BE2C (cell line): ENCODE data around the gene GATAD2A.

Source experiments
- DNase-seq: peaks from one replicate; pipeline ENCODE4 v3.0.0-alpha.2; 2020
- H3K27me3 ChIP-seq: fragments of 250-450 bp; sonication (Bioruptor Pico); 2 replicates; pipeline ENCODE4 v1.5.1; 2020; ENCODE audit warnings: mild to moderate bottlenecking
- H3K36me3 ChIP-seq: fragments of 250-450 bp; sonication (Bioruptor Pico); 2 replicates; pipeline ENCODE4 v1.5.1; 2020; ENCODE audit warnings: mild to moderate bottlenecking
- H3K4me1 ChIP-seq: fragments of 250-450 bp; sonication (Bioruptor Pico); 2 replicates; pipeline ENCODE4 v1.5.1; 2020
- H3K4me3 ChIP-seq: 2 replicates; pipeline ENCODE4 v1.5.1; 2011; ENCODE audit warnings: low read depth, low read length
- H3K9me3 ChIP-seq: fragments of 250-450 bp; sonication (Bioruptor Pico); 2 replicates; pipeline ENCODE4 v1.5.1; 2020
- TF ChIP-seq, protein P1 (sequence below): IDR thresholded peaks from 2 replicates; pipeline ENCODE4 v1.5.1; 2012; ENCODE audit warnings: mild to moderate bottlenecking, low read depth, low read length

The GATAD2A gene

DNA sequence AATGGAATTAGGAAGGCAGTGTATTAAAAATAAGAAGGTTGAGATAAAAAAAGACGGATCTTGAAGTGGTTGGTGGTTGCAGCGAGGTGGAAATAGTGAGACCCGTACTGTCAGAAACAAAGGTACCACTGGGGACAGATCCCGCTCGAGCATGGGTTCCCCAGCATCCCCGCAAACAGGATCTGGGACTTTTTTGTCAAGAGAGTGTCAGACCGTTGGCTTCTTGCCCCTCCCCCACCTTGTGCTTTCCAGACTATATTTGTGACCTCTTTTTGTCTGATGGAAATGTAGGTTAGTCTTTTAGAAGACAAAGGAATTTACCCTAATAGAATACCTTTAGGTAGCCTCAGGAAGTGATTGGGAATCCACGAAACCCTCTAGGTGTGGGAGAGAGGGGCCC lies 4.2 kb downstream of the GATAD2A start:
- Histone ChIP-seq H3K4me1 (no peaks in the 10 kb centered on the region; the same call in 1 of the 2 replicates), H3K9me3 (no peaks in the 10 kb centered on the region), H3K36me3 (no peaks in the 10 kb centered on the region), H3K27me3 (no peaks in the 10 kb centered on the region), H3K4me3 (no peak overlapping the region)
- TF ChIP-seq, protein P1, sequence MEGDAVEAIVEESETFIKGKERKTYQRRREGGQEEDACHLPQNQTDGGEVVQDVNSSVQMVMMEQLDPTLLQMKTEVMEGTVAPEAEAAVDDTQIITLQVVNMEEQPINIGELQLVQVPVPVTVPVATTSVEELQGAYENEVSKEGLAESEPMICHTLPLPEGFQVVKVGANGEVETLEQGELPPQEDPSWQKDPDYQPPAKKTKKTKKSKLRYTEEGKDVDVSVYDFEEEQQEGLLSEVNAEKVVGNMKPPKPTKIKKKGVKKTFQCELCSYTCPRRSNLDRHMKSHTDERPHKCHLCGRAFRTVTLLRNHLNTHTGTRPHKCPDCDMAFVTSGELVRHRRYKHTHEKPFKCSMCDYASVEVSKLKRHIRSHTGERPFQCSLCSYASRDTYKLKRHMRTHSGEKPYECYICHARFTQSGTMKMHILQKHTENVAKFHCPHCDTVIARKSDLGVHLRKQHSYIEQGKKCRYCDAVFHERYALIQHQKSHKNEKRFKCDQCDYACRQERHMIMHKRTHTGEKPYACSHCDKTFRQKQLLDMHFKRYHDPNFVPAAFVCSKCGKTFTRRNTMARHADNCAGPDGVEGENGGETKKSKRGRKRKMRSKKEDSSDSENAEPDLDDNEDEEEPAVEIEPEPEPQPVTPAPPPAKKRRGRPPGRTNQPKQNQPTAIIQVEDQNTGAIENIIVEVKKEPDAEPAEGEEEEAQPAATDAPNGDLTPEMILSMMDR: no peak
- no peak for DNase-seq

DNA sequence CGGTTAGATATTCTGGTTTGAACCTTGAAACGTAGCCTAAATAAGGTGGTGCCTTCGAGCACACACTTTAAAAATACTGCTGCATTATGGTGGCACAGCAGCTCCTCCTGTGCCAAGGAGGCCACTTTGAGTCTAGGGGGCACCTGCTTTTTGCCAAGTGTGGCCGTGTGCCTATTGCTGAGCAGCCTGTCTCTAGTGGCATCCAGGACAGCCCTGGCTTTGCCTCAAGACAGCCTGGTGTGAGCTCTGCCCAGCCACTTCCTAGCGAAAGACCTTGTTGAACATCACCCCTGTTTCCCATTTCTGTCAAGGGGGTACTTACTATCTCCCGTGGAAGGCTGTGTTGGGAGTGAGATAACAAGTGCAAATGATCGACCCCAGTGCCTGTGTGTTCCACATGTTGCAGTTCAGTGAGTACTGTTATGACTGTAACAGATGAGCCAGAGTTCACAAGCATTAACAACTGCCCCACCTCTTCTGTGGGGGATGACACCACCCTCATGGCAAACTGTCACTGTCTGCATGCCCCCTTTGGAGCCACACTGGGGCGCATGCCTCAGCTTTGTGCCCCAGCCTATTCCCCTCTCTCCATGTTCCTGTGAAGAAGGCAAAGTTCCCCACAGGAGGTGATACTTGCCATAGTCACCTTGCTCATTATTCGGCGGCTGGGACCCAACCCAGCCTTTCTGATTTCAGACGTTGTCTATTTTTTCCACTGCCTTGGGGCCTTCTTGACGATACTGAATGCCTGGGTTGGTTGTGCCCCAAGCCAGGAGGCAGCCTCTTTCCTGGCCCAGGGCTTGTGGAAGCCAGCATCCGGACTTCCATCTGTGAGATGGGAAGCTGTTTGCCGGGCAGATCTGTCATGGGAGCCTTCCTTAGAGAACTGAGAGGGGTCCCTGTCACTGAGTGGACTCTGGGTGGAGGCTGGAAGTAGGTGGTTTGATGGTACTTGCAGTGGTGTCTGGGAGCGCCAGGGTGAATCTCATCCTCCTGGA lies 5.4 kb downstream of the GATAD2A start:
- no peak for DNase-seq
- TF ChIP-seq, protein P1: no peak
- Histone ChIP-seq H3K4me1 (no peaks in the 10 kb centered on the region; the same call in 1 of the 2 replicates), H3K36me3 (no peaks in the 10 kb centered on the region), H3K9me3 (no peaks in the 10 kb centered on the region), H3K27me3 (no peaks in the 10 kb centered on the region), H3K4me3 (no peak overlapping the region)

DNA sequence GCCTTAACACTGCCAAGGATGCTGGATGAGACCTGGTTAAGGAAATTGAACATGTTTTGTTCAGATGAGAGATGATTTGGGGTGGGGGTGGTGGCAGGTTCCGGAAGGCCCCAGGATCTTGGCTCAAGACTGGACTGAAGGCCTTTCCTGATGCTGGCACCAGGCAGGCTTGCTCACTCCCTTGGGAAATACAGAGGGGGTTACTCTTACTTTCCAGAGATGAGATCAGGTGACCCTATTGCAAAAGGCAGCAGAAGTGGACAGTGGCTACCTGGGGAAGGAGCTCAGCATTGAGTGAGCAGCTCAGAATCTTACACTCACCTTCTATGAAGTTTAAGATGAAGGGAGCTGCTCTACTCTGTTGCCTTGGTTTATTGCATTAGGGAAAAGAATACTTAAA lies 10.8 kb downstream of the GATAD2A start:
- Histone ChIP-seq H3K4me1 (no peaks in the 10 kb centered on the region), H3K36me3 (peaks cover 4% of the 10 kb centered on the region; the same call in 1 of the 2 replicates), H3K27me3 (no peaks in the 10 kb centered on the region), H3K4me3 (no peak overlapping the region), H3K9me3 (no peaks in the 10 kb centered on the region)
- TF ChIP-seq, protein P1: no peak
- DNase-seq: no peak

DNA sequence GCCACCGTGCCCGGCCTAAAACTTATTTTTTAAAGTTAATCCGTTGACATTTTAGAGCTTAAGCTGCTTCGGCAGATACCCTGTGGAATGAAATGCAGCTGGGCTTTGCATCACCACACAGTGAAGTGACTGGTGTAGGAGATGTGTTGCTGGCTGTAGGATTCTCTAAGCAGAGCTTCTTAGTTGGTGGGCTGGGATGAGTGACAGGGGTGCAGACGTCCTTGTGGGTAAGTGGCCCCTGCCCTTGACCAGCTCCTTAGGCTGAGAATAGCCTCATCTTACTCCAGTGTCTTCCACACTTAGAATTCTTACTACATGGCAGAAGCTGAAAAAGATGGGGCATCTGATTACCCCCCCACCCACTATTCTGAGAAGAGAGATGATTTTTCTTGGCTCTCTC lies 11.6 kb downstream of the GATAD2A start:
- Histone ChIP-seq H3K27me3 (no peaks in the 10 kb centered on the region), H3K4me3 (no peak overlapping the region), H3K4me1 (no peaks in the 10 kb centered on the region), H3K36me3 (peaks cover 4% of the 10 kb centered on the region; the same call in 1 of the 2 replicates), H3K9me3 (no peaks in the 10 kb centered on the region)
- no peak for DNase-seq
- TF ChIP-seq, protein P1: no peak

DNA sequence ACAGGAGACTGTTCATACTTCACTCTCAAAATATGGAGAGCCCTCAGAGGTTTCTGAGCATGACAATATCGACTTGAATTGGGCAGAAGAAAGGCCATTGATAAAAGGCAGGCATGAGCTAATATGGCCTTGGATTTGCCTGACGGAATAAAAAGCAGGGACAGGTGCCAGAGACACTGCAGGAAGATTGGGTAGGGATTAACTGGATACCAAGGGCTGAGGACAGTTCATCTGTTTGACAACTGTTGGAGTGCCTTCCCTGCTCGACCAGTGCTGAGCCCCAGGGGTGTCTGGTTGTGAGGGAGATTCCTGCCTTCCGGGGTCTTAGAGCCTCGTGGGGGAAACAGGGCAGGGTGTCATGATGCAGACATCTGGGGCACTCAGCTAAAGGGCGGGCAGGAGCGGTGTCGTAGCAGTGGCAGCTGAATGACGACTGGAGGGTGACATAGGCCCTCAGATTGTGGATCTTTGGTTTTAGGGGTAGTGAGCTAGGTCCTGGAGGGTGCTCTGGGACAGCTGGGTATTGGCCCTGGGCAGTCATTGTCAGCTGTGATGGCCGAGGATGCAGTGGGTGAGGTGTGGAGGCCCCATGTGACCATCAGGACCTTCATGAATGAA lies 12.3 kb downstream of the GATAD2A start:
- no peak for DNase-seq
- H3K4me1 ChIP-seq: no peaks in the 10 kb centered on the region
- H3K9me3 ChIP-seq: no peaks in the 10 kb centered on the region
- no peaks in the 10 kb centered on the region for H3K27me3 ChIP-seq
- TF ChIP-seq, protein P1: no peak
- H3K36me3 ChIP-seq: peaks cover 4% of the 10 kb centered on the region; the same call in 1 of the 2 replicates
- no peak overlapping the region for H3K4me3 ChIP-seq
